GM13976 (cell line): ENCODE results near the gene PBX3.

Experiments
- DNase-seq: peaks from one replicate; pipeline ENCODE4 v3.0.0; 2012; ENCODE audit warnings: low spot score
- CTCF ChIP-seq: IDR thresholded peaks from 2 replicates; pipeline ENCODE4 v1.5.1; 2012; ENCODE audit warnings: borderline replicate concordance, mild to moderate bottlenecking; ENCODE audit not compliant: insufficient read depth; ENCODE audit errors: extremely low read depth, missing control alignments, control extremely low read depth
- in situ Hi-C: fragments of 300-500 bp; cut with MboI; formaldehyde crosslinking; loops from one replicate; pipeline ENCODE4 v1.12.0; 2022; ENCODE audit warnings: low sequenced_read_pairs, mixed read lengths, inconsistent platforms; ENCODE audit not compliant: unreplicated experiment

The PBX3 gene

GRCh38 chr9:125997196-125997823 lies 250.1 kb downstream of the PBX3 start:
- no peak for TF ChIP-seq CTCF
- in situ Hi-C loops, result no loop called here
- DNase-seq, result no peak

GRCh38 chr9:125998837-125999503 lies 251.8 kb downstream of the PBX3 start:
- TF ChIP-seq CTCF, result no peak
- no peak for DNase-seq
- in situ Hi-C loops, result no loop called here

- DNase-seq, result no peak
- TF ChIP-seq CTCF, result no peak
- in situ Hi-C loops, result no loop called here
These were observed 252.3 kb downstream of the PBX3 start for GRCh38 chr9:125999504-125999881.

GRCh38 chr9:126000256-126000655 lies 253.1 kb downstream of the PBX3 start:
- DNase-seq, result no peak
- in situ Hi-C loops, result no loop called here
- no peak for TF ChIP-seq CTCF

GRCh38 chr9:126000731-126001580 lies 253.8 kb downstream of the PBX3 start:
- no peak for TF ChIP-seq CTCF
- no peak for DNase-seq
- in situ Hi-C loops, result no loop called here

GRCh38 chr9:126001581-126002225 lies 254.5 kb downstream of the PBX3 start:
- DNase-seq, result no peak
- in situ Hi-C loops, result no loop called here
- TF ChIP-seq CTCF, result no peak
